Measurements from ENCODE around the gene PHF21B. TPM values are rescaled to one million over a fixed set of nuclear protein-coding genes. Genes with fewer than 3 reads are reported as not detected.
"Not testable (repeated sequence)": the region's sequence is repeated elsewhere in the genome, so short reads cannot be mapped to it uniquely, and the experiment has no call there.

PHF21B gene
- total RNA-seq, 1 donor from 2014 or later, result 4.6 TPM

DNA sequence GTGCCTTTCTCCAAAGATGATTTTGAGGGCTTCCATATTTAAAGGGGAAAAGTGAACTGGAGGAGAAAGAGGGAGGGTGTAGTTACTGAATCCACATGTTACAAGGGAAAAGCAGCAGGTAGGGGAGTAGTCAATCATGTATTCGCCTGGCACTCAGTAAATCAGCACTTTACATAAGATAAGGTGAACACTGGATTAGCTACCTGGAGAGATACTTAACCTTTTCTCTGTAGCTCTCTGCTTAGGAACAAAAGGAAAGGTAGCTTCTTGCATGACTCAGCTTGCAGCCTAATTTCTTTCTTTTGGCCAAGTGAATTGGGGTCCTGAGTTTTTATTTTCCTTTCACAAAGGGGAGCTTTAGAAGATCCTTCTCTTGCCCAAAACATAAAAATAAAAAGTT lies 43.3 kb upstream of the PHF21B start:
- TF ChIP-seq, protein P1, sequence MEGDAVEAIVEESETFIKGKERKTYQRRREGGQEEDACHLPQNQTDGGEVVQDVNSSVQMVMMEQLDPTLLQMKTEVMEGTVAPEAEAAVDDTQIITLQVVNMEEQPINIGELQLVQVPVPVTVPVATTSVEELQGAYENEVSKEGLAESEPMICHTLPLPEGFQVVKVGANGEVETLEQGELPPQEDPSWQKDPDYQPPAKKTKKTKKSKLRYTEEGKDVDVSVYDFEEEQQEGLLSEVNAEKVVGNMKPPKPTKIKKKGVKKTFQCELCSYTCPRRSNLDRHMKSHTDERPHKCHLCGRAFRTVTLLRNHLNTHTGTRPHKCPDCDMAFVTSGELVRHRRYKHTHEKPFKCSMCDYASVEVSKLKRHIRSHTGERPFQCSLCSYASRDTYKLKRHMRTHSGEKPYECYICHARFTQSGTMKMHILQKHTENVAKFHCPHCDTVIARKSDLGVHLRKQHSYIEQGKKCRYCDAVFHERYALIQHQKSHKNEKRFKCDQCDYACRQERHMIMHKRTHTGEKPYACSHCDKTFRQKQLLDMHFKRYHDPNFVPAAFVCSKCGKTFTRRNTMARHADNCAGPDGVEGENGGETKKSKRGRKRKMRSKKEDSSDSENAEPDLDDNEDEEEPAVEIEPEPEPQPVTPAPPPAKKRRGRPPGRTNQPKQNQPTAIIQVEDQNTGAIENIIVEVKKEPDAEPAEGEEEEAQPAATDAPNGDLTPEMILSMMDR (IDR thresholded peaks at IDR 0.05; ENCODE audit: unreplicated experiment), result no peak
- H3K27ac Mint-ChIP-seq (ENCODE audit: unreplicated experiment), result no peak overlapping the region
- H3K4me1 Mint-ChIP-seq (ENCODE audit: unreplicated experiment), result no peaks in the 10 kb centered on the region
- no peaks in the 10 kb centered on the region for H3K36me3 Mint-ChIP-seq (ENCODE audit: low read depth, unreplicated experiment)
- H3K4me3 Mint-ChIP-seq (ENCODE audit: unreplicated experiment), result no peak overlapping the region
- DNase-seq (ENCODE audit: low spot score), result no peak
- H3K9me3 Mint-ChIP-seq (ENCODE audit: unreplicated experiment), result no peaks in the 10 kb centered on the region
- H3K27me3 Mint-ChIP-seq (ENCODE audit: unreplicated experiment), result peaks cover 8% of the 10 kb centered on the region

- not testable (repeated sequence) for H3K27me3 Mint-ChIP-seq (ENCODE audit: unreplicated experiment); H3K4me1 Mint-ChIP-seq (ENCODE audit: unreplicated experiment); H3K36me3 Mint-ChIP-seq (ENCODE audit: low read depth, unreplicated experiment); DNase-seq (ENCODE audit: low spot score); H3K4me3 Mint-ChIP-seq (ENCODE audit: unreplicated experiment); H3K27ac Mint-ChIP-seq (ENCODE audit: unreplicated experiment); H3K9me3 Mint-ChIP-seq (ENCODE audit: unreplicated experiment)
Observed at GRCh38 chr22:45052665-45053064, 42.9 kb upstream of the PHF21B start.

DNA sequence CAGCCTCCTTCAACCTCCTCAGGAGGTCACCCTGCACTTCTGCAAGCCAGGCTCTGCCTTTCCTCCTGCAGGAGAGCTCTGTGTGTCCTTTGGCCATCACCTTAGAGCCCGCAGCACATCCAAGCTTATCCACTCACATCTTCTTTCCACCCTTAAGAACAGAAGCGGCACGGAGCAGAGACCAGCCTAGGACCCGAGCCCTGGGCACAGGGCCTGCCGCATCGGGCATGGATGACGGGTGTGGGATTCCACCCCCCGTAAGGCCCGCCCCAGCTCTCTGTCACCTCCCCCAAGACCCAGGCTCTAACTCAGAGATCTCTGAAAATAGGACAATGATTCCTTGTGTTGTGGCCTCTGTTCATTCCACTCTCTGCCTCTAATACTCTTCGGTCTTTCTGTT lies 42.1 kb upstream of the PHF21B start:
- no peak overlapping the region for H3K4me3 Mint-ChIP-seq (ENCODE audit: unreplicated experiment)
- TF ChIP-seq, protein P1 (IDR thresholded peaks at IDR 0.05; ENCODE audit: unreplicated experiment), result no peak
- H3K36me3 Mint-ChIP-seq (ENCODE audit: low read depth, unreplicated experiment), result no peaks in the 10 kb centered on the region
- H3K9me3 Mint-ChIP-seq (ENCODE audit: unreplicated experiment), result no peaks in the 10 kb centered on the region
- DNase-seq (ENCODE audit: low spot score), result no peak
- H3K27ac Mint-ChIP-seq (ENCODE audit: unreplicated experiment), result no peak overlapping the region
- H3K4me1 Mint-ChIP-seq (ENCODE audit: unreplicated experiment), result no peaks in the 10 kb centered on the region
- peaks cover 9% of the 10 kb centered on the region for H3K27me3 Mint-ChIP-seq (ENCODE audit: unreplicated experiment)

DNA sequence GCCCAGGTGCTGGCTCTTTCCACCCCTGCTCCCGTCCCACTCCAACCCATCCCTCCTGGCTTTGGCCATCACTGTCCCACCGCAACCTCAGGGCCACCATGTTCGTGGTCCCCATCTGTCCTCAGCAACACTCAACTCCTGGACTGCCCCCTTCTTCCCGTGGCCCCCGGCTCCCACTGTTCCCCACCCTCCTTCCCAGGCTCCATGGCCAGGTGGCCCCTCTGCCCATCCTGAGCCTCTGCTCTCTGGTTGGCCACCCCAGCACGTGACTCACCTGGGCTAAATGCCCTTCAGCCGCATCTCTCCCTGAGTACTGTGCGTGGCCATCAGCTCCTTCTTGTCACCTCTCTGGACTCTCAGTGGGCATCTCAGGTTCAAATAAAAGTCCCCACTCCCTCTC lies 41.6 kb upstream of the PHF21B start:
- no peak overlapping the region for H3K27ac Mint-ChIP-seq (ENCODE audit: unreplicated experiment)
- no peak for DNase-seq (ENCODE audit: low spot score)
- TF ChIP-seq, protein P1 (IDR thresholded peaks at IDR 0.05; ENCODE audit: unreplicated experiment), result no peak
- H3K4me3 Mint-ChIP-seq (ENCODE audit: unreplicated experiment), result no peak overlapping the region
- peaks cover 9% of the 10 kb centered on the region for H3K27me3 Mint-ChIP-seq (ENCODE audit: unreplicated experiment)
- no peaks in the 10 kb centered on the region for H3K4me1 Mint-ChIP-seq (ENCODE audit: unreplicated experiment)
- H3K36me3 Mint-ChIP-seq (ENCODE audit: low read depth, unreplicated experiment), result no peaks in the 10 kb centered on the region
- H3K9me3 Mint-ChIP-seq (ENCODE audit: unreplicated experiment), result no peaks in the 10 kb centered on the region

DNA sequence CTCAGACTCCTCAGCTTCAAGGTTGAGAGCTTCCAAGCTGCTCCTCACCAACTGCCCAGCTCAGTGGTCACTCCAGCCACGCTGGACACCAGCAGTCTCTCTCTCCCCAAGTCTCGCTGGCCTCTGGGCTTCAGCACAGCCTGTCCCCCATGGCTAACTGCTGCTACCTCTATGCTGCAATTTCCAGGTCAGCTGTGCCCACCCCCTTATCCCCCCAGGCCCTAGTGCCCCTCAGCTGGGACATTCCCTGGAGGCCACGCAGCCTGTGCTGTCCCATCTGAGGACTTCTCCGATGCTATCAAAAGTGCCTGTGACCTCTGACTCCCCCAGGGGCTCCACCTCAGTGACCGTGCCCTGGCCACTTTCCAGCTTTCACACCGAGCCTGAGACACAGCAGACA lies 37.5 kb upstream of the PHF21B start:
- H3K4me3 Mint-ChIP-seq (ENCODE audit: unreplicated experiment), result no peak overlapping the region
- DNase-seq (ENCODE audit: low spot score), result no peak
- H3K27ac Mint-ChIP-seq (ENCODE audit: unreplicated experiment), result no peak overlapping the region
- TF ChIP-seq, protein P1 (IDR thresholded peaks at IDR 0.05; ENCODE audit: unreplicated experiment), result no peak
- H3K36me3 Mint-ChIP-seq (ENCODE audit: low read depth, unreplicated experiment), result no peaks in the 10 kb centered on the region
- H3K9me3 Mint-ChIP-seq (ENCODE audit: unreplicated experiment), result peaks cover 3% of the 10 kb centered on the region
- H3K27me3 Mint-ChIP-seq (ENCODE audit: unreplicated experiment), result peaks cover 8% of the 10 kb centered on the region
- H3K4me1 Mint-ChIP-seq (ENCODE audit: unreplicated experiment), result no peaks in the 10 kb centered on the region

GRCh38 chr22:45045208-45045607 lies 35.4 kb upstream of the PHF21B start:
- H3K9me3 Mint-ChIP-seq (ENCODE audit: unreplicated experiment), result peaks cover 3% of the 10 kb centered on the region

More at GRCh38 chr22:45045208-45045607, 35.4 kb upstream of the PHF21B start:
- Mint-ChIP-seq H3K4me1 (ENCODE audit: unreplicated experiment) (no peaks in the 10 kb centered on the region), H3K27me3 (ENCODE audit: unreplicated experiment) (peaks cover 2% of the 10 kb centered on the region), H3K36me3 (ENCODE audit: low read depth, unreplicated experiment) (no peaks in the 10 kb centered on the region), H3K27ac (ENCODE audit: unreplicated experiment) (no peak overlapping the region), H3K4me3 (ENCODE audit: unreplicated experiment) (no peak overlapping the region)
- no peak for DNase-seq (ENCODE audit: low spot score)
- TF ChIP-seq, protein P1 (IDR thresholded peaks at IDR 0.05; ENCODE audit: unreplicated experiment), result no peak

All from endothelial cell (in vitro differentiated cells).